A549 (cell line): ENCODE results near the gene THAP4.

Experiments
- CHD4 ChIP-seq: fragments of 200-600 bp; sonication (generic); IDR thresholded peaks from 2 replicates; pipeline ENCODE4 v1.6.1; 2016; ENCODE audit warnings: antibody characterized with exemption, mild to moderate bottlenecking, borderline replicate concordance
- EHF ChIP-seq: fragments of 250-450 bp; sonication (Bioruptor Pico); IDR thresholded peaks from 2 replicates; pipeline ENCODE4 v1.5.0; 2020; ENCODE audit warnings: mild to moderate bottlenecking
- EP300 ChIP-seq, 2 experiments: fragments of >200 bp; sonication (Bioruptor Twin); formaldehyde crosslinking; IDR thresholded peaks; 2 replicates in 1 of 2; 3 replicates in 1 of 2; pipeline ENCODE4 v1.6.1; 2016 to 2017
- FOSL2 ChIP-seq, 2 experiments: fragments of 450-650 bp in 1 of 2; fragments of >200 bp in 1 of 2; sonication (Bioruptor Twin) in 1 of 2; formaldehyde crosslinking; IDR thresholded peaks; 2 replicates each; pipeline versions ENCODE4 v1.5.0 to v1.6.1; 2016 to 2020; ENCODE audit warnings: mild to moderate bottlenecking in 1 of 2, moderate library complexity in 1 of 2
- HDAC2 ChIP-seq: fragments of 200-600 bp; sonication (generic); IDR thresholded peaks from 2 replicates; pipeline ENCODE4 v1.6.1; 2016
- HOXA7 ChIP-seq: fragments of 250-450 bp; sonication (Bioruptor Pico); IDR thresholded peaks from 2 replicates; pipeline ENCODE4 v1.5.0; 2020; ENCODE audit warnings: mild to moderate bottlenecking, moderate library complexity
- JUNB ChIP-seq: fragments of >200 bp; sonication (Bioruptor Twin); formaldehyde crosslinking; IDR thresholded peaks from 2 replicates; pipeline ENCODE4 v1.6.1; 2016
- KDM1A ChIP-seq: fragments of 200-600 bp; sonication (generic); IDR thresholded peaks from 2 replicates; pipeline ENCODE4 v1.6.1; 2016; ENCODE audit warnings: low read depth, mild to moderate bottlenecking
- MAFK ChIP-seq: fragments of 450-650 bp; IDR thresholded peaks from 2 replicates; pipeline ENCODE4 v1.6.1; 2014; ENCODE audit not compliant: partially characterized antibody
- POLR2A ChIP-seq: IDR thresholded peaks from 2 replicates; pipeline ENCODE4 v1.6.1; 2012; ENCODE audit warnings: mild to moderate bottlenecking, low read length
- ZNF302 ChIP-seq: fragments of 250-450 bp; sonication (Bioruptor Pico); IDR thresholded peaks from 2 replicates; pipeline ENCODE4 v1.9.0; 2021; ENCODE audit warnings: inconsistent platforms, mild to moderate bottlenecking, moderate library complexity
- TF ChIP-seq, protein P1 (sequence below): fragments of >200 bp; sonication (Bioruptor Twin); formaldehyde crosslinking; IDR thresholded peaks from 3 replicates; pipeline ENCODE4 v1.5.1; 2016
- TF ChIP-seq, protein P2 (sequence below): IDR thresholded peaks from 2 replicates; pipeline ENCODE4 v1.6.1; 2012

DNA sequence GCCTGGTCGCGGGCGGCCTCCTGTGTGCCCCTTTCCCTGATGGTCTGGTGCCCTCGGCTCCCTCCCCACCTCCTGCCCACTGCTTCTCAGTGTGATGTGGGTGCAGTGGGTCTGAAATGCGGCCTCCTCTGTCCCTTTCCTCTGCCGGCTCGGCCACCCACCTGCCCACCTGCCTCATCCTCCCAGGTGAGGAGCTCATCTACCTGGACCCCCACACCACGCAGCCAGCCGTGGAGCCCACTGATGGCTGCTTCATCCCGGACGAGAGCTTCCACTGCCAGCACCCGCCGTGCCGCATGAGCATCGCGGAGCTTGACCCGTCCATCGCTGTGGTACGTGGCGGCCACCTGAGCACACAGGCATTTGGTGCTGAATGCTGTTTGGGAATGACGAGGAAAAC, 31.4 kb upstream of the THAP4 start:
- TF ChIP-seq JUNB (no peak), KDM1A (no peak), CHD4 (no peak), HOXA7 (CRISPR knock-in tag) (no peak), FOSL2 (IDR thresholded peaks at IDR 0.05) (no peak), FOSL2 (CRISPR knock-in tag; IDR thresholded peaks at IDR 0.05) (no peak), EP300 (IDR thresholded peaks at IDR 0.05) (no peak), POLR2A (no peak), MAFK (no peak), HDAC2 (no peak), ZNF302 (CRISPR knock-in tag) (no peak), EHF (CRISPR knock-in tag) (no peak)
- TF ChIP-seq, protein P1, sequence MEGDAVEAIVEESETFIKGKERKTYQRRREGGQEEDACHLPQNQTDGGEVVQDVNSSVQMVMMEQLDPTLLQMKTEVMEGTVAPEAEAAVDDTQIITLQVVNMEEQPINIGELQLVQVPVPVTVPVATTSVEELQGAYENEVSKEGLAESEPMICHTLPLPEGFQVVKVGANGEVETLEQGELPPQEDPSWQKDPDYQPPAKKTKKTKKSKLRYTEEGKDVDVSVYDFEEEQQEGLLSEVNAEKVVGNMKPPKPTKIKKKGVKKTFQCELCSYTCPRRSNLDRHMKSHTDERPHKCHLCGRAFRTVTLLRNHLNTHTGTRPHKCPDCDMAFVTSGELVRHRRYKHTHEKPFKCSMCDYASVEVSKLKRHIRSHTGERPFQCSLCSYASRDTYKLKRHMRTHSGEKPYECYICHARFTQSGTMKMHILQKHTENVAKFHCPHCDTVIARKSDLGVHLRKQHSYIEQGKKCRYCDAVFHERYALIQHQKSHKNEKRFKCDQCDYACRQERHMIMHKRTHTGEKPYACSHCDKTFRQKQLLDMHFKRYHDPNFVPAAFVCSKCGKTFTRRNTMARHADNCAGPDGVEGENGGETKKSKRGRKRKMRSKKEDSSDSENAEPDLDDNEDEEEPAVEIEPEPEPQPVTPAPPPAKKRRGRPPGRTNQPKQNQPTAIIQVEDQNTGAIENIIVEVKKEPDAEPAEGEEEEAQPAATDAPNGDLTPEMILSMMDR: no peak
- TF ChIP-seq, protein P2, sequence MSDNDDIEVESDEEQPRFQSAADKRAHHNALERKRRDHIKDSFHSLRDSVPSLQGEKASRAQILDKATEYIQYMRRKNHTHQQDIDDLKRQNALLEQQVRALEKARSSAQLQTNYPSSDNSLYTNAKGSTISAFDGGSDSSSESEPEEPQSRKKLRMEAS: no peak
